Duodenal mucosa (tissue), 2 donors: ENCODE measurements around the gene EMP1.

Experiments used
- H3K27ac ChIP-seq: one replicate; pipeline ENCODE4 v1.7.0; 2013; ENCODE audit warnings: low read depth, low read length
- H3K27me3 ChIP-seq, 2 donors: one replicate each; pipeline ENCODE4 v1.7.0; 2013; ENCODE audit warnings: low read length in 2 of 2, control low read depth in 1 of 2; ENCODE audit not compliant: insufficient read depth in 2 of 2, control insufficient read depth in 1 of 2
- H3K36me3 ChIP-seq, 2 donors: one replicate each; pipeline ENCODE4 v1.7.0; 2013; ENCODE audit warnings: low read length in 2 of 2, control low read depth in 1 of 2; ENCODE audit not compliant: insufficient read depth in 2 of 2, control insufficient read depth in 1 of 2
- H3K4me1 ChIP-seq, 2 donors: one replicate each; pipeline ENCODE4 v1.7.0; 2013; ENCODE audit warnings: low read length in 2 of 2, control low read depth in 1 of 2; ENCODE audit not compliant: insufficient read depth in 2 of 2, control insufficient read depth in 1 of 2
- H3K4me3 ChIP-seq, 2 donors: one replicate each; pipeline ENCODE4 v1.7.0; 2013; ENCODE audit warnings: low read length in 2 of 2, low read depth in 1 of 2
- H3K9ac ChIP-seq, 2 donors: one replicate each; pipeline ENCODE4 v1.7.0; 2013; ENCODE audit warnings: low read length in 2 of 2, low read depth in 1 of 2
- H3K9me3 ChIP-seq, 2 donors: one replicate each; pipeline ENCODE4 v1.7.0; 2013; ENCODE audit warnings: low read length in 2 of 2, control low read depth in 1 of 2; ENCODE audit not compliant: control insufficient read depth in 1 of 2

The EMP1 gene

DNA sequence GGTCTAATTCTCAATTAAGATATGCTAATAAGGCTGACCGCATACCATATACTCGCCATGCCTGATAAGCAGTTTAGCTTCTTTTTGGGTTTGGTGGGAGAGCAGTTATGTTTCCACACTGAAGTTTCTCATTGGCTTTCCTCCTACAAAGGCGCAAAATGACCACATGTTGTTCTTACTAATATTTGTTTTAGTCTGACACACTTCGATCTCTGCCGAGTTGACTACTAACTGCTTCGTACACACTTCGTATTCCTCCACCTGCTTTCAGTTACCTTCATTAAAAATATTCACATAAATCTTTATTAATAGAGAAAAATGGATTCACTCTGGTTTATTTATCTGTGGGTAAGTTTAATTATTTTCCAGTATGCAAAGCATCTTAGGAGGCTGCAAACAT is 41.7 kb downstream of the EMP1 start:
- Histone ChIP-seq H3K4me3 (no peak overlapping the region), H3K9me3 (no peaks in the 10 kb centered on the region), H3K4me1 (peaks cover 13 to 16% of the 10 kb centered on the region in 2 donors), H3K27me3 (no peaks in the 10 kb centered on the region), H3K27ac (no peak overlapping the region), H3K36me3 (no peaks in the 10 kb centered on the region), H3K9ac (no peak overlapping the region)

GRCh38 chr12:13241833-13242488 is 45.4 kb downstream of the EMP1 start:
- Histone ChIP-seq H3K9me3 (no peaks in the 10 kb centered on the region), H3K9ac (no peak overlapping the region), H3K4me3 (no peak overlapping the region), H3K4me1 (peaks cover 8 to 15% of the 10 kb centered on the region in 2 donors), H3K27ac (peak overlapping the region; percentile 11), H3K36me3 (no peaks in the 10 kb centered on the region), H3K27me3 (no peaks in the 10 kb centered on the region)

DNA sequence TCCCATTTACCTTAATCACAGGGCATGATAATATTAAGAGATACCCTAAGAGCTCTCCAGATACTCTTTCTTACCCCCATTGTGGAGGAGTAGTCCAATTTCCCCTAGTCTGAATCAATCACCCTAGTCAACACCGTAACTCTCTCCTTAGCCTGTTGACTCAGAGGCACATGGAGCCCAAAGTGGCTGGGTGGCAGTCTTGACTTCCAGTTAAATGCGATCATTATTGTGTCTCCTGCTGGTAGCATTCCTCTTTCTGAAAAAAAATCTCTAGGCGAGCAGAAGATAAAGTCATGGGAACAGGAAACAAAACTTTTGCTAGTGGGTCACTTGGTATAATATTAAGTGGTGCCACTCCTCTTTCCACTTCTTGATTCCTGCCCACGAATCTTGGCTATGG is 46.4 kb downstream of the EMP1 start:
- Histone ChIP-seq H3K9me3 (no peaks in the 10 kb centered on the region), H3K27me3 (no peaks in the 10 kb centered on the region), H3K9ac (no peak overlapping the region), H3K4me1 (peaks cover 8 to 15% of the 10 kb centered on the region in 2 donors), H3K4me3 (no peak overlapping the region), H3K27ac (no peak overlapping the region), H3K36me3 (no peaks in the 10 kb centered on the region)

DNA sequence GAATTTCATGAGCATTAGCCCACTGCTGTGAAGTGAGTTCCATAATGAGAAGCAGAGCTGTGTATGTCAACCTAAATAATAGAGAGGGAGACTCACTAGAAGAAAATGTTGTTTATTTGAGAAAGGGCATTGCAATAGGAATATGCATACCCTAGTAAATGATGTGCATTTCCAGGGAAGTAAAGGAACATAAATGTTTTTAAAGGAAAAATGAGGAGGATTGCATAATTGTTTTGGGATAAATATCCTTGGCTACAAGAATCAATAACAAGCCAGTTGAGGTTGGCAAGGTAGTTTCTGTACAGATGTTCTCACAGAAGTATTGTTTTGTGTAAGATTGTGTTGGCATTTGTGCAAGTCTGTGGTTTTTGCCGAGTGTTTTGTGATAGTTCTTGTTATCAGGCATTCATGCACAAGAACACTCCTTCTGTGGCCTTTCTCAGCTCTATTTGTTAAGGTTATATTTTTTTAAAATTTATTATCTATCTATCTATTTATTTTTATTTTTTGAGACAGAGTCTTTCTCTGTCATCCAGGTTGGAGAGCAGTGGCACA is 47.1 kb downstream of the EMP1 start:
- Histone ChIP-seq H3K36me3 (no peaks in the 10 kb centered on the region), H3K9ac (no peak overlapping the region), H3K27me3 (no peaks in the 10 kb centered on the region), H3K27ac (no peak overlapping the region), H3K4me1 (peaks cover 8 to 15% of the 10 kb centered on the region in 2 donors), H3K4me3 (no peak overlapping the region), H3K9me3 (no peaks in the 10 kb centered on the region)

DNA sequence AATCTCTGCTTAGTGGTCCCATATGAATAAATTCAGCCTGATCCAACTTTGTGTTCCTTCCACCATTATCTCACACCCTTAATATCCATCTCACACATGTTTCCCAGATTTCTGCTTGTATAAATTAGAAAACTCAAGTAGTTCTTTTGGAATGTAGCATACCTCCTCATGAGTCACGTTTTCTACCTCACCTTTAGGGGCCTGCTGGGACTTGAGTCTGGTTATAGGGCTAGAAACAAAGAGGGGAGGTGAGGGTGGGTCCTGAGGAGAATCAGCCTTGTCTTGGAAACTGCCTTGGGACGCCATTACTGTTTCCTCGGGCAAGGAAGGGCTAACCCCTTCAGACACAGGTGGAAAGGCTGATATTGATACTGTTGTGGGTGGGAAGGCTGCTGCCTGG is 51.1 kb downstream of the EMP1 start:
- H3K4me1 ChIP-seq: peaks cover 9 to 14% of the 10 kb centered on the region in 2 donors
- no peak overlapping the region for H3K27ac ChIP-seq
- no peaks in the 10 kb centered on the region for H3K27me3 ChIP-seq
- H3K4me3 ChIP-seq: no peak overlapping the region
- no peak overlapping the region for H3K9ac ChIP-seq
- no peaks in the 10 kb centered on the region for H3K9me3 ChIP-seq
- H3K36me3 ChIP-seq: no peaks in the 10 kb centered on the region

DNA sequence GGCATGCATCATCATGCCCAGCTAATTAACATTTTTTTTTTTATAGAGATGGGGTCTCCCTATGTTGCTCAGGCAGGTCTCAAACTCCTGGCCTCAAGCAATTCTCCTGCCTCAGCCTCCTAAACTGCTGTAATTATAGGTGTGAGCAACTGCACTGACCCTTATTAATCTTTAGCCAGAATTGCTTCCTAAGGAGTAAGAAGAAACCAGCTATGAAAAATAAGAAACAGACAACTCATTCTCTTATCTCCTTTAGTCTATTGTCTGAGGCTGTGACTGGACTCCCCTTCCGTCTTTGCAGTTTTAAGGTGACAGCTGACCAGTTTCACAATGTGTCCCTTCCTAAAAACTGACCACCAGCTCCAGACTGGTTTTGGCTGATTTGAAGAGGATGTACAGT is 52.4 kb downstream of the EMP1 start:
- H3K4me1 ChIP-seq: peaks cover 6 to 7% of the 10 kb centered on the region in 2 donors
- no peak overlapping the region for H3K9ac ChIP-seq
- no peaks in the 10 kb centered on the region for H3K27me3 ChIP-seq
- H3K36me3 ChIP-seq: no peaks in the 10 kb centered on the region
- no peak overlapping the region for H3K27ac ChIP-seq
- no peaks in the 10 kb centered on the region for H3K9me3 ChIP-seq
- H3K4me3 ChIP-seq: no peak overlapping the region

DNA sequence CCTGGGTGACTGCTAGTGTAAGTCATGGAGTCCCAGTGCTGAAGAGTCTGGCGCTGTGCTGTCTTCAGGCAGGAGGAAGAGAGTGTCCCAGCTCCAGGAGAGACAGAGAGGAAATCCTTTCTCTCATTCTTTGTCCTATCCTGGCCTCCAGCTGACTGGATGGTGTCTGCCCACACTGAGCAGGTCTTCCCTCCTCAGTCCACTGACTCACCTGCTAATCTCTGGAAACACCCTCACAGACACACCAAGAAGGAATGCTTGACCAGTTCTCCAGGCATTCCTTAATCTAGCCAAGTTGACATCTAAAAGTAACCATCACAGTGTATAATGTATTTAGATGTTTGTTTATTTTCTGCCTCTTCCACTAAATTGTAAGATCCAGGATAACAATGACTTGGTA is 53.9 kb downstream of the EMP1 start:
- Histone ChIP-seq H3K36me3 (no peaks in the 10 kb centered on the region), H3K4me3 (no peak overlapping the region), H3K27me3 (no peaks in the 10 kb centered on the region), H3K9me3 (no peaks in the 10 kb centered on the region), H3K27ac (no peak overlapping the region), H3K9ac (no peak overlapping the region), H3K4me1 (peaks cover 7% of the 10 kb centered on the region in 2 donors)

- no peak overlapping the region for H3K4me3 ChIP-seq
- no peak overlapping the region for H3K9ac ChIP-seq
- peaks cover 11 to 16% of the 10 kb centered on the region in 2 donors for H3K4me1 ChIP-seq
- H3K27ac ChIP-seq: no peak overlapping the region
- H3K27me3 ChIP-seq: no peaks in the 10 kb centered on the region
- no peaks in the 10 kb centered on the region for H3K36me3 ChIP-seq
- no peaks in the 10 kb centered on the region for H3K9me3 ChIP-seq
These were observed 55.0 kb downstream of the EMP1 start for GRCh38 chr12:13251521-13251920.

DNA sequence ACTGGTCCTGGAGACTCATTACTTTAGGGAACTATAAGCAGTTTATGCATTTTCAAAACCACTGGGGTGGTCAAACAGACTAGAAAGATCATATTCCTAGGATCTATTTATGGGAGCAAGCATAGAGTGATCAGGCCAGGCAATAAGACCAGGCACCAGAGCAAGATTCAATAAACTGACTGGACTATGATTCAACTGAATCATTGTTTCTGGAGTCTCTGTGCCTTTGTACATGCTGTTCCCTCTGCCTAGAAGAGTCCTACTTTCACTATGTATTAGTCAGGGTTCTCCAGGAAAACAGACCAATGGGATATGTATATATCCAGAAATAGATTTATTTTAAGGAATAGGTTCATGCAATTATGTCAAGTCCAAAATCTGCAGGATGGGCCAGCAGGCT is 55.5 kb downstream of the EMP1 start:
- Histone ChIP-seq H3K4me1 (peaks cover 11 to 18% of the 10 kb centered on the region in 2 donors), H3K27me3 (no peaks in the 10 kb centered on the region), H3K9ac (no peak overlapping the region), H3K27ac (no peak overlapping the region), H3K36me3 (no peaks in the 10 kb centered on the region), H3K4me3 (no peak overlapping the region), H3K9me3 (no peaks in the 10 kb centered on the region)

DNA sequence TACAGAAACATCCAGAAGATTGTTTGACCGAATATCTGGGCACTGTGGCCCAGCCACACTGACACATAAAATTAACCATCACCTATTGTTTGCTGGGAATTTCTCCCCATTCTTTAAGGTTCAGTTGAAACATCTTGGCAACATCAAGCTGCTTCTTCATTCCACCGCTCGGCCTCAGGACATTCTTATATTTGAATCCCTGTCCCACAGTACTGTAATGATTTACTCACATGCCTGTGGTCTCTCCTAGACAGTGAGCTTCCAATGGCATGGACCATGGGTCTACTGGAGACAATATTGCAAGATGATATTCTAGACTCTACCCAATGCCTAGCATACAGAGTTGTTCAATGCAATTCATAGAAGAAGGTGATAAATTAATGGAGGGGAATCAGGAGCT is 56.1 kb downstream of the EMP1 start:
- Histone ChIP-seq H3K9me3 (no peaks in the 10 kb centered on the region), H3K4me3 (no peak overlapping the region), H3K4me1 (peaks cover 11 to 20% of the 10 kb centered on the region in 2 donors), H3K36me3 (no peaks in the 10 kb centered on the region), H3K27ac (no peak overlapping the region), H3K9ac (no peak overlapping the region), H3K27me3 (no peaks in the 10 kb centered on the region)
